HepG2 (cell line): Measurements from ENCODE around the gene SATB2. TPM values are rescaled to one million over a fixed set of nuclear protein-coding genes. Genes with fewer than 3 reads are reported as not detected.
A peak's percentile ranks its signal among the peaks of the same experiment; 100 is the strongest.

Experiments used
- ATF1 ChIP-seq: IDR thresholded peaks from 2 replicates; pipeline ENCODE4 v1.6.1; 2016; ENCODE audit warnings: mild to moderate bottlenecking, control low read depth
- ATF7 ChIP-seq, 2 experiments: fragments of 450-650 bp in 1 of 2; sonication (generic) in 1 of 2; formaldehyde crosslinking in 1 of 2; IDR thresholded peaks; 2 replicates each; pipeline versions ENCODE4 v1.4.0 to v1.6.1; 2016 to 2020; ENCODE audit warnings: antibody characterized with exemption in 1 of 2, mild to moderate bottlenecking in 1 of 2, missing genetic modification reagents in 1 of 2
- DPF2 ChIP-seq: sonication (generic); formaldehyde crosslinking; IDR thresholded peaks from 2 replicates; pipeline ENCODE4 v1.4.0; 2020; ENCODE audit warnings: mild to moderate bottlenecking, low read depth, missing genetic modification reagents, borderline replicate concordance
- HDAC1 ChIP-seq: sonication (generic); formaldehyde crosslinking; IDR thresholded peaks from 2 replicates; pipeline ENCODE4 v1.5.1; 2020; ENCODE audit warnings: mild to moderate bottlenecking, missing genetic modification reagents
- MIXL1 ChIP-seq: IDR thresholded peaks from 2 replicates; pipeline ENCODE4 v1.6.1; 2016
- MTF1 ChIP-seq: sonication (generic); formaldehyde crosslinking; IDR thresholded peaks from 2 replicates; pipeline ENCODE4 v1.5.0; 2020; ENCODE audit warnings: missing genetic modification reagents
- NR1H2 ChIP-seq: sonication (generic); formaldehyde crosslinking; IDR thresholded peaks from 2 replicates; pipeline ENCODE4 v1.8.1; 2022; ENCODE audit warnings: low read depth, missing genetic modification reagents, borderline replicate concordance
- PHB2 ChIP-seq: fragments of 450-650 bp; IDR thresholded peaks from 2 replicates; pipeline ENCODE4 v1.6.1; 2018; ENCODE audit not compliant: partially characterized antibody
- PHF8 ChIP-seq: sonication (generic); formaldehyde crosslinking; IDR thresholded peaks from 2 replicates; pipeline ENCODE4 v1.5.0; 2020; ENCODE audit warnings: missing genetic modification reagents
- TBL1XR1 ChIP-seq: fragments of 150-350 bp; IDR thresholded peaks from 2 replicates; pipeline ENCODE4 v1.6.1; 2014; ENCODE audit warnings: borderline replicate concordance, low read length; ENCODE audit not compliant: partially characterized antibody
- TEAD3 ChIP-seq: optimal IDR thresholded peaks from 2 replicates; pipeline ENCODE3; 2016; ENCODE audit warnings: borderline replicate concordance
- ZNF17 ChIP-seq: sonication (generic); formaldehyde crosslinking; IDR thresholded peaks from 2 replicates; pipeline ENCODE4 v1.5.0; 2020; ENCODE audit warnings: mild to moderate bottlenecking, missing genetic modification reagents
- ZNF205 ChIP-seq: IDR thresholded peaks from 2 replicates; pipeline ENCODE4 v1.6.1; 2018; ENCODE audit warnings: missing biosample characterization, missing genetic modification reagents
- ZNF224 ChIP-seq: sonication (generic); formaldehyde crosslinking; IDR thresholded peaks from 2 replicates; pipeline ENCODE4 v1.5.0; 2020; ENCODE audit warnings: mild to moderate bottlenecking, missing genetic modification reagents
- ZNF230 ChIP-seq: sonication (generic); formaldehyde crosslinking; IDR thresholded peaks from 2 replicates; pipeline ENCODE4 v1.4.0; 2020; ENCODE audit warnings: mild to moderate bottlenecking, missing genetic modification reagents
- ZNF331 ChIP-seq: sonication (generic); formaldehyde crosslinking; IDR thresholded peaks from 2 replicates; pipeline ENCODE4 v1.4.0; 2020; ENCODE audit warnings: missing genetic modification reagents
- ZNF337 ChIP-seq: sonication (generic); formaldehyde crosslinking; IDR thresholded peaks from 2 replicates; pipeline ENCODE4 v1.5.1; 2020; ENCODE audit warnings: missing genetic modification reagents, low read depth, mild to moderate bottlenecking, borderline replicate concordance
- ZNF589 ChIP-seq: sonication (generic); formaldehyde crosslinking; conservative IDR thresholded peaks from 2 replicates; pipeline ENCODE4 v1.8.0; 2022; ENCODE audit warnings: mild to moderate bottlenecking, moderate library complexity, missing genetic modification reagents
- ZNF629 ChIP-seq: sonication (generic); formaldehyde crosslinking; conservative IDR thresholded peaks from 2 replicates; pipeline ENCODE4 v1.5.0; 2020; ENCODE audit warnings: missing genetic modification reagents
- polyA plus RNA-seq, 8 experiments: library from polyadenylated mRNA; depleted of rRNA in 3 of 8; stranded (reverse) in 7 of 8; unstranded in 1 of 8; fragments of >200 nt; fragmentation: Illumina TruSeq in 4 of 8; extraction: Trizol in 4 of 8; gene quantifications; 2 replicates each; pipeline versions ENCODE4 v1.2.1 to v1.2.3, GENCODE V29; 2011 to 2016; ENCODE audit warnings: low read depth in 4 of 8, missing spikeins in 1 of 8, mixed read lengths in 1 of 8; ENCODE audit not compliant: insufficient read depth in 1 of 8
- total RNA-seq, 5 experiments: library from RNA; depleted of rRNA; stranded (reverse); fragments of >200 nt; fragmentation: Illumina TruSeq; extraction: Trizol; gene quantifications; 2 replicates each; pipeline ENCODE4 v1.2.3, GENCODE V29; 2016; ENCODE audit warnings: low read depth in 1 of 5
- TF ChIP-seq, protein P1 (sequence below): IDR thresholded peaks from 2 replicates; pipeline ENCODE4 v1.6.1; 2018; ENCODE audit warnings: missing genetic modification reagents
- TF ChIP-seq, protein P2 (sequence below): sonication (generic); formaldehyde crosslinking; IDR thresholded peaks from 2 replicates; pipeline ENCODE4 v1.5.0; 2020; ENCODE audit warnings: missing genetic modification reagents
- TF ChIP-seq, protein P3 (sequence below): sonication (generic); formaldehyde crosslinking; IDR thresholded peaks from 2 replicates; pipeline ENCODE4 v1.8.0; 2022; ENCODE audit warnings: low read depth, missing genetic modification reagents
- TF ChIP-seq, protein P4 (sequence below): sonication (generic); formaldehyde crosslinking; IDR thresholded peaks from 2 replicates; pipeline ENCODE4 v1.4.0; 2020; ENCODE audit warnings: missing genetic modification reagents
- TF ChIP-seq, protein P5 (sequence below): IDR thresholded peaks from 2 replicates; pipeline ENCODE4 v1.6.1; 2016; ENCODE audit warnings: mild to moderate bottlenecking, missing biosample characterization, missing genetic modification reagents

The SATB2 gene
- total and polyA plus RNA-seq, 2 of the 13 experiments (the other 11 are each of a cell fraction or from before 2014, with no cell fraction given): 2.5 to 5.5 TPM

DNA sequence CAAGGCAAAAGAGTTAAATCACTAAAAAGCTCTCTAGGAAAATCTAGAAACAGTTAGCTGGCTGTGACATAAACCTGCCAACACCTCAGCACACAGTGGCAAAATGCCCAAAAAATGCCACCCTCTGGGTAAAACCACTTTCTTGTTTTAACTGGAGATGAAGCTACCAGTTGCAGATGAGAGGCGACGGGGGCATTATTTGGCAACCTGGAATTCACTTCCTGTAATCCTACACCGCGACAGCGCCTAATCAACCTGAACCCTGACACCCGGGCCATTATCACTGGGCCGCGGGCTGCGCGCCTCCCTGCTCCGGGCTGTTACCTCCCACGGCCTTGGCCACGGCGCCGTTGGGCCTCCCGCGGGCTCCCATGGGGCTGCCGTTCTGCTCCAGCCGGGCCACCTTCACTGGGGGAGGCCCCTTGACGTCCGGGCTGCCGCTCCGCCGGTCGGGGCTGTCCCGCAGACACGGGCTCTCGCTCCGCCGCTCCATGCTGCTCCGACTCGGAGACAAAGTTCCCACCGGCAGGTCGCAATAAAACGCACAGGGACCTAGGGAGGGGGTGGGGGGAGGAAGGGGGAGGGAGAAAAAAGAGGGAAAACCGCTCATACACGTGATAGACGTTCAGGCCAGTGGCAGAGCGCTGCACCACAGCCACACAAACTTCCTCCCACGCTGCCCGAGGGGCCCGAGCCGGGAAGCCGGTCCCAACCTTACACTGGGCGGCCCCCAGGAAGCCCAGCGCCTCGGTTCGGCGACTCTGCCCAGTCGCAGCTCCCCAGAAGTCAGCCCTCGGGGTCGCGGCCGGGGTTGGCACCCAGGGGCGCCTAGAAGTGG, 2.0 kb downstream of the SATB2 start (continued):
- TF ChIP-seq MTF1 (0 out of 2 replicates have a peak, but pooled peaks have one; percentile 55), DPF2 (CRISPR knock-in tag) (no peak), ZNF337 (CRISPR knock-in tag) (no peak), TEAD3 (CRISPR knock-in tag) (peak; percentile 88), HDAC1 (CRISPR knock-in tag) (peak; percentile 76), ATF7 (IDR thresholded peaks at IDR 0.05) (no peak), ATF7 (CRISPR knock-in tag; IDR thresholded peaks at IDR 0.05) (no peak), TBL1XR1 (peak; percentile 36), ZNF224 (CRISPR knock-in tag) (no peak), MIXL1 (CRISPR knock-in tag) (peak; percentile 86; the same call in 1 of the 2 replicates), ZNF17 (CRISPR knock-in tag) (no peak), ZNF331 (CRISPR knock-in tag) (peak; percentile 79), ZNF230 (CRISPR knock-in tag) (no peak), PHF8 (CRISPR knock-in tag) (peak; percentile 82), ZNF629 (CRISPR knock-in tag) (peak; percentile 58), ZNF589 (no peak), PHB2 (no peak), ZNF205 (CRISPR knock-in tag) (peak; percentile 40; the same call in 1 of the 2 replicates), NR1H2 (no peak), ATF1 (CRISPR knock-in tag) (no peak)
- TF ChIP-seq, protein P1, sequence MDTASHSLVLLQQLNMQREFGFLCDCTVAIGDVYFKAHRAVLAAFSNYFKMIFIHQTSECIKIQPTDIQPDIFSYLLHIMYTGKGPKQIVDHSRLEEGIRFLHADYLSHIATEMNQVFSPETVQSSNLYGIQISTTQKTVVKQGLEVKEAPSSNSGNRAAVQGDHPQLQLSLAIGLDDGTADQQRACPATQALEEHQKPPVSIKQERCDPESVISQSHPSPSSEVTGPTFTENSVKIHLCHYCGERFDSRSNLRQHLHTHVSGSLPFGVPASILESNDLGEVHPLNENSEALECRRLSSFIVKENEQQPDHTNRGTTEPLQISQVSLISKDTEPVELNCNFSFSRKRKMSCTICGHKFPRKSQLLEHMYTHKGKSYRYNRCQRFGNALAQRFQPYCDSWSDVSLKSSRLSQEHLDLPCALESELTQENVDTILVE (CRISPR knock-in tag): peak; percentile 74; the same call in 1 of the 2 replicates
- TF ChIP-seq, protein P2, sequence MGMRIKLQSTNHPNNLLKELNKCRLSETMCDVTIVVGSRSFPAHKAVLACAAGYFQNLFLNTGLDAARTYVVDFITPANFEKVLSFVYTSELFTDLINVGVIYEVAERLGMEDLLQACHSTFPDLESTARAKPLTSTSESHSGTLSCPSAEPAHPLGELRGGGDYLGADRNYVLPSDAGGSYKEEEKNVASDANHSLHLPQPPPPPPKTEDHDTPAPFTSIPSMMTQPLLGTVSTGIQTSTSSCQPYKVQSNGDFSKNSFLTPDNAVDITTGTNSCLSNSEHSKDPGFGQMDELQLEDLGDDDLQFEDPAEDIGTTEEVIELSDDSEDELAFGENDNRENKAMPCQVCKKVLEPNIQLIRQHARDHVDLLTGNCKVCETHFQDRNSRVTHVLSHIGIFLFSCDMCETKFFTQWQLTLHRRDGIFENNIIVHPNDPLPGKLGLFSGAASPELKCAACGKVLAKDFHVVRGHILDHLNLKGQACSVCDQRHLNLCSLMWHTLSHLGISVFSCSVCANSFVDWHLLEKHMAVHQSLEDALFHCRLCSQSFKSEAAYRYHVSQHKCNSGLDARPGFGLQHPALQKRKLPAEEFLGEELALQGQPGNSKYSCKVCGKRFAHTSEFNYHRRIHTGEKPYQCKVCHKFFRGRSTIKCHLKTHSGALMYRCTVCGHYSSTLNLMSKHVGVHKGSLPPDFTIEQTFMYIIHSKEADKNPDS: no peak
- TF ChIP-seq, protein P3, sequence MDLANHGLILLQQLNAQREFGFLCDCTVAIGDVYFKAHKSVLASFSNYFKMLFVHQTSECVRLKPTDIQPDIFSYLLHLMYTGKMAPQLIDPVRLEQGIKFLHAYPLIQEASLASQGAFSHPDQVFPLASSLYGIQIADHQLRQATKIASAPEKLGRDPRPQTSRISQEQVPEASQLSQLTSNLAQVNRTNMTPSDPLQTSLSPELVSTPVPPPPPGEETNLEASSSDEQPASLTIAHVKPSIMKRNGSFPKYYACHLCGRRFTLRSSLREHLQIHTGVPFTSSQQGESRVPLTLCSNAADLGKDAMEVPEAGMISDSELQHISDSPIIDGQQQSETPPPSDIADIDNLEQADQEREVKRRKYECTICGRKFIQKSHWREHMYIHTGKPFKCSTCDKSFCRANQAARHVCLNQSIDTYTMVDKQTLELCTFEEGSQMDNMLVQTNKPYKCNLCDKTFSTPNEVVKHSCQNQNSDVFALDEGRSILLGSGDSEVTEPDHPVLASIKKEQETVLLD (CRISPR knock-in tag): 0 out of 2 replicates have a peak, but pooled peaks have one; percentile 21
- TF ChIP-seq, protein P4, sequence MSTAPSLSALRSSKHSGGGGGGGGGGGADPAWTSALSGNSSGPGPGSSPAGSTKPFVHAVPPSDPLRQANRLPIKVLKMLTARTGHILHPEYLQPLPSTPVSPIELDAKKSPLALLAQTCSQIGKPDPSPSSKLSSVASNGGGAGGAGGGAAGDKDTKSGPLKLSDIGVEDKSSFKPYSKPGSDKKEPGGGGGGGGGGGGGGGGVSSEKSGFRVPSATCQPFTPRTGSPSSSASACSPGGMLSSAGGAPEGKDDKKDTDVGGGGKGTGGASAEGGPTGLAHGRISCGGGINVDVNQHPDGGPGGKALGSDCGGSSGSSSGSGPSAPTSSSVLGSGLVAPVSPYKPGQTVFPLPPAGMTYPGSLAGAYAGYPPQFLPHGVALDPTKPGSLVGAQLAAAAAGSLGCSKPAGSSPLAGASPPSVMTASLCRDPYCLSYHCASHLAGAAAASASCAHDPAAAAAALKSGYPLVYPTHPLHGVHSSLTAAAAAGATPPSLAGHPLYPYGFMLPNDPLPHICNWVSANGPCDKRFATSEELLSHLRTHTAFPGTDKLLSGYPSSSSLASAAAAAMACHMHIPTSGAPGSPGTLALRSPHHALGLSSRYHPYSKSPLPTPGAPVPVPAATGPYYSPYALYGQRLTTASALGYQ (CRISPR knock-in tag): peak; percentile 66; the same call in 1 of the 2 replicates
- TF ChIP-seq, protein P5, sequence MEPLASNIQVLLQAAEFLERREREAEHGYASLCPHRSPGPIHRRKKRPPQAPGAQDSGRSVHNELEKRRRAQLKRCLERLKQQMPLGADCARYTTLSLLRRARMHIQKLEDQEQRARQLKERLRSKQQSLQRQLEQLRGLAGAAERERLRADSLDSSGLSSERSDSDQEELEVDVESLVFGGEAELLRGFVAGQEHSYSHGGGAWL: no peak
